PC-9 (cell line): ENCODE results near the gene DSCAML1.

Source experiments
- CTCF ChIP-seq: fragments of 200-600 bp; sonication (generic); conservative IDR thresholded peaks from 2 replicates; pipeline ENCODE4 v1.6.1; 2017; ENCODE audit warnings: mixed run types, antibody characterized with exemption, mild to moderate bottlenecking, moderate library complexity
- EZH2 ChIP-seq: fragments of 200-600 bp; sonication (generic); IDR thresholded peaks from 2 replicates; pipeline ENCODE4 v1.8.0; 2017; ENCODE audit warnings: antibody characterized with exemption, low read depth

GRCh38 chr11:117816151-117816741, 19.2 kb upstream of the DSCAML1 start:
- TF ChIP-seq CTCF (no peak), EZH2 (no peak)
